ENCODE results near the gene GPHB5. TPM values are rescaled to one million over a fixed set of nuclear protein-coding genes. Genes with fewer than 3 reads are reported as not detected.

GPHB5 gene
- total and polyA plus RNA-seq, 3 experiments from 2014 or later, result not detected

DNA sequence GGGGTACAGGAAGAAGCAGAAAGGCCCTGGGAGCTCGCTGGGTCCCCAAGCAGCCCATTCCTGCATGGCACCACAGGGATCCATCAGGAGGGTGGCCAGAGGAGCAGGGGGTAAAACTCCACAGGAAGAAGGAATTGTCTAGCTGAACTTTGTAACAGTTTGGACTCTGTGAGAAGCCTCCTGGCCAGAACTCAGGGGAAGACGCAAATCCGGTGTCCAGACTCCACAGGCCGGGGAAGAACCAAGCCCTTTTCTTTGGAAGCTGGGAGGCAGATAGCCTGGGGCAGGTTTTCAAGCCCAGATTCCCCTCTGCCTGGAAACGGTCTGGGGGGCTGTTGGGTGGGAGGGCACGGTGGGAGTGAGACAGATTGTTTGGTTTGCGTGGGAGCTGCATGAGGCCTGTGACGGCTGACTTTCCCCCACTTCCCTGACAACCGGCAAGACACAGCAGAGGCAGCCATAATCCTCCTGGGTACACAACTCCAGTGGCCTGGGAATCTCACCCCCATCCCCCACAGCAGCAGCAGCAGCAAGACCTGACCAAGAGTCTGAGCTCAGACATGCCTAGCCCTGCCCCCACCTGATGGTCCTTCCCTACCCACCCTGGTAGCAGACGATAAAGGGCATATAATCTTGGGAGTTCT lies 16.7 kb downstream of the GPHB5 start:
- Histone ChIP-seq H3K27me3 (ENCODE audit: insufficient read depth, low read length, poor library complexity, severe bottlenecking) (no peaks in the 10 kb centered on the region), H3K9me3 (ENCODE audit: low read length) (no peaks in the 10 kb centered on the region), H3K4me3 (ENCODE audit: low read length) (no peak overlapping the region), H3K4me1 (ENCODE audit: insufficient read depth, low read length) (no peaks in the 10 kb centered on the region), H3K27ac (ENCODE audit: low read depth, low read length) (no peak overlapping the region), H3K36me3 (ENCODE audit: insufficient read depth, low read length) (no peaks in the 10 kb centered on the region)
- H3K27ac Mint-ChIP-seq, result no peak overlapping the region
- ChIA-PET CTCF (interaction anchor here (0.7 kb wide), 1 partner anchor 8 kb away, joined by 3 read pairs; no protein-coding TSS in a partner anchor), POLR2A (no interaction called here)
- H3K36me3 Mint-ChIP-seq, result no peaks in the 10 kb centered on the region
- H3K4me3 Mint-ChIP-seq, result no peak overlapping the region
- no peaks in the 10 kb centered on the region for H3K9me3 Mint-ChIP-seq
- peaks cover 2 to 11% of the 10 kb centered on the region in 2 donors for H3K27me3 Mint-ChIP-seq
- no peak for DNase-seq
- H3K4me1 Mint-ChIP-seq, result peaks cover 3 to 8% (median 5%) of the 10 kb centered on the region in 3 donors

DNA sequence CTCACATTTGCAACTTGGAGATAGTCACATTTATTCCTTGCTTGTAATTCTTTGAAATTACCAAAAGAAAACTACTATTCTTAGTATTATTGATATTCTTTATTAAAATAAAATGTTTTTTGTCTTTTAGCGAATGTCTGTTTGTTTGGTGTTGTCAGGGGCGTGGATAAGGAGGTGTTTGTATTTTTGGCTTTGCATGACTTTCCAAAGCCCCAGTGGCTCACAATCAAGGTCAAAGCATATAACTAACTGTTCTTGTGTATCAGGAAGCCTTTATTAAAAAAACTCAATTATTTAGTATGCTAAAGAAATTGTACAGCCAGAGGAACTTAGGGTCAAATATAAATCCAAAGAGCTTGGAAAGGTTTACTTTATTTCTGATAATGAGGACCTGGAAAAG lies 17.9 kb downstream of the GPHB5 start:
- Mint-ChIP-seq H3K4me1 (peaks cover 5 to 13% (median 9%) of the 10 kb centered on the region in 3 donors), H3K9me3 (no peaks in the 10 kb centered on the region), H3K27ac (no peak overlapping the region), H3K4me3 (no peak overlapping the region), H3K36me3 (no peaks in the 10 kb centered on the region), H3K27me3 (peaks cover 2 to 11% of the 10 kb centered on the region in 2 donors)
- H3K4me3 ChIP-seq (ENCODE audit: low read length), result no peak overlapping the region
- ChIA-PET CTCF (no interaction called here), POLR2A (no interaction called here)
- no peaks in the 10 kb centered on the region for H3K27me3 ChIP-seq (ENCODE audit: insufficient read depth, low read length, poor library complexity, severe bottlenecking)
- no peaks in the 10 kb centered on the region for H3K4me1 ChIP-seq (ENCODE audit: insufficient read depth, low read length)
- no peaks in the 10 kb centered on the region for H3K9me3 ChIP-seq (ENCODE audit: low read length)
- H3K27ac ChIP-seq (ENCODE audit: low read depth, low read length), result no peak overlapping the region
- no peak for DNase-seq
- H3K36me3 ChIP-seq (ENCODE audit: insufficient read depth, low read length), result no peaks in the 10 kb centered on the region

DNA sequence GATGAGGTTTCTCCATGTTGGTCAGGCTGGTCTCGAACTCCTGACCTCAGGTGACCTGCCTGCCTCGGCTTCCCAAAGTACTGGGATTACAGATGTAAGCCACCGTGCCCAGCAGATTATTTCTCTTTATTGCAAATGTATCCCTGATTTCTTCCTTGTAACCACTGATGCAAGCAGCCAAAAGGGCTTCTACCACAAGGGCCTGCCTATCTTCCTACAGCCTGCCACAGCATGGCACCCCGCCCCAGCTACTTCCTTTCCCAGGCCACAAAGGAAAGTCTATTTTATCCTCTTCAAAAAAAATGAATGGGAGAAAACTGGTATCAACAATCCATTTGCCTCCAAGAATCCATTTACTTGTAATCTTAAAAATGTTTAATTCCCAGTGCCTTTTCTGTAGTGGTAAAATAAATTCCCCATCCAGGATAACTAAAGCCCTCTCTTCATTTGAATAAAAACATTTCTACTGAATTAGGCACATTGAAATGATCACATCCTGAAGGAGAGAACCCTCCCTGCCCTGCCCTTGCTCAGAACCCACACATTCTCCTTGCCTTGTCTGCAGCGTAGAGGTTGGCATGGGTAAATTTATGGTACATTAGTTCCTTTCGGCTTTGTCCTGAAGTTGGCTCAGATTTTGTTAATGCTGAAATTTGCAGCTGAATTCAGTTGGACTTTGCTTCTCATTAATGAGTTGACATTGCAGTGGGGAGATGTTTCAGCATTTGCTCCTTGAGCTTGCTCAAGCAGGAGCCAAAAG lies 19.2 kb downstream of the GPHB5 start:
- H3K4me3 Mint-ChIP-seq, result no peak overlapping the region

DNA sequence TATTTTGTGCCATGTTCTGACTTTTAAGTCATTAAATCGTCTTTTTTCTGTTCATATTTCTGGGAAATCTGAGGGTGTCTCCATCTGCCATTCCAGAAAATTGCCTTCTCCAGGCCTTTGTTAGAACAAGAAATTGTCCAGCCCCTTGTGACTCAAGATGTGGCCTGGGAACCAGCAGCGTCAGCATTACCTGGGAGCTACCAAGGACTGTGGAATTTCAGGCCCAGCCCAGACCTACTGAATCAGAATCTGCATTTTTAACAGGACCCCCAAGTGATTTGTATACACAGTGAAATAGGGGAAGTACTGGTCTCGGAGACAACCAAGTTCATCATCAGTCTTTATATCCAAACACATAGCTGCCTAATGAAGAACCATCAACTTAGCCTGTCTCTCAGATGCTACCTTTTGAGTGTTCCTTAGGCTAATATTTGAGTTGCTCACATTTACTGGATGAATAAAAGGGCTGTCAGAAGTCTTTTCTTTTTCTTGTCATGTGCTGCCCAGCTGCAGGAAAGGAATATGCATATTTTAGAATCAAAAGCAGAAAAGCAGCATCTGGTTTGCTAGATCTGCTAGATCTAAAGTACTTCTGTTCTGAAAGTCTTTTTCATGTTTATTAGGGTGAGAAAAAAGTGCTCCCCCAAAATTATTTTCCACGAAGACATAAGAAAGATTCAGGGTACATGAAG lies 21.2 kb downstream of the GPHB5 start:
- Mint-ChIP-seq H3K4me3 (peak overlapping the region in 1 of 7 donors; percentile 8), H3K27ac (no peak overlapping the region), H3K27me3 (peaks cover 4 to 9% of the 10 kb centered on the region in 2 donors), H3K36me3 (no peaks in the 10 kb centered on the region), H3K9me3 (no peaks in the 10 kb centered on the region), H3K4me1 (peaks cover 12 to 25% (median 20%) of the 10 kb centered on the region in 3 donors)
- Histone ChIP-seq H3K4me1 (ENCODE audit: insufficient read depth, low read length) (no peaks in the 10 kb centered on the region), H3K4me3 (ENCODE audit: low read length) (no peak overlapping the region), H3K27me3 (ENCODE audit: insufficient read depth, low read length, poor library complexity, severe bottlenecking) (no peaks in the 10 kb centered on the region), H3K27ac (ENCODE audit: low read depth, low read length) (no peak overlapping the region), H3K36me3 (ENCODE audit: insufficient read depth, low read length) (no peaks in the 10 kb centered on the region), H3K9me3 (ENCODE audit: low read length) (no peaks in the 10 kb centered on the region)
- POLR2A ChIA-PET, result no interaction called here
- DNase-seq, result no peak
- CTCF ChIA-PET, result no interaction called here

More for the DNA sequence above, 19.2 kb downstream of the GPHB5 start:
- no peaks in the 10 kb centered on the region for H3K36me3 ChIP-seq (ENCODE audit: insufficient read depth, low read length)
- no peaks in the 10 kb centered on the region for H3K9me3 Mint-ChIP-seq
- no peaks in the 10 kb centered on the region for H3K4me1 ChIP-seq (ENCODE audit: insufficient read depth, low read length)
- H3K9me3 ChIP-seq (ENCODE audit: low read length), result no peaks in the 10 kb centered on the region
- POLR2A ChIA-PET, result no interaction called here
- no peak overlapping the region for H3K4me3 ChIP-seq (ENCODE audit: low read length)
- no peak for DNase-seq
- no peak overlapping the region for H3K27ac Mint-ChIP-seq
- H3K27me3 Mint-ChIP-seq, result peaks cover 2 to 11% of the 10 kb centered on the region in 2 donors
- no peak overlapping the region for H3K27ac ChIP-seq (ENCODE audit: low read depth, low read length)
- CTCF ChIA-PET, result no interaction called here
- no peaks in the 10 kb centered on the region for H3K36me3 Mint-ChIP-seq
- H3K4me1 Mint-ChIP-seq, result peaks cover 12 to 25% (median 20%) of the 10 kb centered on the region in 3 donors
- H3K27me3 ChIP-seq (ENCODE audit: insufficient read depth, low read length, poor library complexity, severe bottlenecking), result no peaks in the 10 kb centered on the region

GRCh38 chr14:63296060-63296563 lies 22.6 kb downstream of the GPHB5 start:
- ChIA-PET POLR2A (interaction anchor here (0.7 kb wide), 1 partner anchor 21 kb away, joined by 3 read pairs; no protein-coding TSS in a partner anchor), CTCF (no interaction called here)
- H3K27me3 Mint-ChIP-seq, result peaks cover 3 to 14% of the 10 kb centered on the region in 2 donors
- H3K4me3 ChIP-seq (ENCODE audit: low read length), result no peak overlapping the region
- peak overlapping the region in 6 of 7 donors; percentile 2 to 63 (median 18) for H3K4me3 Mint-ChIP-seq
- no peaks in the 10 kb centered on the region for H3K9me3 Mint-ChIP-seq
- peaks cover 12 to 25% (median 20%) of the 10 kb centered on the region in 3 donors for H3K4me1 Mint-ChIP-seq
- H3K9me3 ChIP-seq (ENCODE audit: low read length), result no peaks in the 10 kb centered on the region
- DNase-seq, result no peak
- H3K27me3 ChIP-seq (ENCODE audit: insufficient read depth, low read length, poor library complexity, severe bottlenecking), result no peaks in the 10 kb centered on the region
- H3K27ac ChIP-seq (ENCODE audit: low read depth, low read length), result no peak overlapping the region
- H3K36me3 ChIP-seq (ENCODE audit: insufficient read depth, low read length), result no peaks in the 10 kb centered on the region
- no peaks in the 10 kb centered on the region for H3K4me1 ChIP-seq (ENCODE audit: insufficient read depth, low read length)
- H3K36me3 Mint-ChIP-seq, result no peaks in the 10 kb centered on the region
- no peak overlapping the region for H3K27ac Mint-ChIP-seq

- no peaks in the 10 kb centered on the region for H3K9me3 Mint-ChIP-seq
- Histone ChIP-seq H3K36me3 (ENCODE audit: insufficient read depth, low read length) (no peaks in the 10 kb centered on the region), H3K9me3 (ENCODE audit: low read length) (no peaks in the 10 kb centered on the region), H3K27ac (ENCODE audit: low read depth, low read length) (no peak overlapping the region), H3K4me3 (ENCODE audit: low read length) (no peak overlapping the region), H3K27me3 (ENCODE audit: insufficient read depth, low read length, poor library complexity, severe bottlenecking) (no peaks in the 10 kb centered on the region), H3K4me1 (ENCODE audit: insufficient read depth, low read length) (no peaks in the 10 kb centered on the region)
- CTCF ChIA-PET, result no interaction called here
- POLR2A ChIA-PET, result no interaction called here
- H3K27me3 Mint-ChIP-seq, result peaks cover 4 to 17% of the 10 kb centered on the region in 2 donors
- peaks cover 12 to 25% (median 20%) of the 10 kb centered on the region in 3 donors for H3K4me1 Mint-ChIP-seq
- no peaks in the 10 kb centered on the region for H3K36me3 Mint-ChIP-seq
- H3K4me3 Mint-ChIP-seq, result peak overlapping the region in 6 of 7 donors; percentile 1 to 63 (median 46)
- peak overlapping the region in 1 of 8 donors; percentile 7 for H3K27ac Mint-ChIP-seq
- DNase-seq, result no peak
Measured at GRCh38 chr14:63295231-63295685, 23.5 kb downstream of the GPHB5 start.

DNA sequence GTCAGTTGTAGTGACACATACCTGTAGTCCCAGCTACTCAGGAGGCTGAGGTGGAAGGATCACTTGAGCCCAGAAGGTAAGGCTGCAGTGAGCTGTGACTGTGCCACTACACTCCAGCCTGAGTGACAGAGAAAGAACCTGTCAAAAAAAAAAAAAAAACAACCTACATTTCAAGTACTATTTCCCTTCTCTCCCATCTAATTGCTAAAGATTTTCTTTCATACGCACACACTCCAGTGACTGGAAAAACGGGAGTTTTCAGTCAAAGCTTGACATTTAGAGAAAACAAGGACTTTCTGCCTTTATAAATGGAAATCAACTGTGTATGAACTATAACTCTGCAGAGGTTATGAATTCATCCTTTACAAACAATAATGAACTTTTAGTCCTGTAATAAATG lies 25.9 kb downstream of the GPHB5 start:
- H3K36me3 ChIP-seq (ENCODE audit: insufficient read depth, low read length), result no peaks in the 10 kb centered on the region
- H3K9me3 ChIP-seq (ENCODE audit: low read length), result no peaks in the 10 kb centered on the region
- H3K27ac ChIP-seq (ENCODE audit: low read depth, low read length), result no peak overlapping the region
- H3K27me3 ChIP-seq (ENCODE audit: insufficient read depth, low read length, poor library complexity, severe bottlenecking), result no peaks in the 10 kb centered on the region
- Mint-ChIP-seq H3K9me3 (no peaks in the 10 kb centered on the region), H3K27me3 (peaks cover 4 to 17% of the 10 kb centered on the region in 2 donors), H3K4me1 (peaks cover 9 to 17% (median 15%) of the 10 kb centered on the region in 3 donors), H3K36me3 (no peaks in the 10 kb centered on the region), H3K4me3 (no peak overlapping the region), H3K27ac (peak overlapping the region in 1 of 8 donors; percentile 26)
- ChIA-PET CTCF (no interaction called here), POLR2A (no interaction called here)
- no peaks in the 10 kb centered on the region for H3K4me1 ChIP-seq (ENCODE audit: insufficient read depth, low read length)
- no peak for DNase-seq
- no peak overlapping the region for H3K4me3 ChIP-seq (ENCODE audit: low read length)

Measured in CD8-positive, alpha-beta memory T cell (primary cell).